ENCODE data around the gene GBP6.
"Not testable (repeated sequence)": the region's sequence is repeated elsewhere in the genome, so short reads cannot be mapped to it uniquely, and the experiment has no call there.

Gene GBP6

GRCh38 chr1:89363638-89364536 lies at the start of gene GBP6:
Gene GBP6 (plus strand): TSS chr1:89364059. CDS start chr1:89368552, 4,493 bp downstream.
- DNase-seq: no peak

GRCh38 chr1:89322402-89322801 lies 41.5 kb upstream of the GBP6 start:
- no peak for DNase-seq

- DNase-seq: no peak
Measured at GRCh38 chr1:89331890-89332289, 32.0 kb upstream of the GBP6 start.

GRCh38 chr1:89332461-89332860 lies 31.4 kb upstream of the GBP6 start:
- no peak for DNase-seq

GRCh38 chr1:89335486-89335885 lies 28.4 kb upstream of the GBP6 start:
- no peak for DNase-seq

- DNase-seq: no peak
Measured at GRCh38 chr1:89337903-89338302, 26.0 kb upstream of the GBP6 start.

- no peak for DNase-seq
Measured at GRCh38 chr1:89339039-89339438, 24.8 kb upstream of the GBP6 start.

GRCh38 chr1:89345479-89345878 lies 18.4 kb upstream of the GBP6 start:
- DNase-seq: not testable (repeated sequence)

- no peak for DNase-seq
Measured at GRCh38 chr1:89347296-89347695, 16.6 kb upstream of the GBP6 start.

- DNase-seq: no peak
Measured at GRCh38 chr1:89350298-89350697, 13.6 kb upstream of the GBP6 start.

- no peak for DNase-seq
Measured at GRCh38 chr1:89351597-89352311, 12.1 kb upstream of the GBP6 start.

- DNase-seq: no peak
Measured at GRCh38 chr1:89352421-89352820, 11.4 kb upstream of the GBP6 start.

GRCh38 chr1:89354205-89354604 lies 9.7 kb upstream of the GBP6 start:
- DNase-seq: no peak

- DNase-seq: no peak
Measured at GRCh38 chr1:89355056-89355455, 8.8 kb upstream of the GBP6 start.

- peak; percentile 28 for DNase-seq
Measured at GRCh38 chr1:89356658-89357400, 7.0 kb upstream of the GBP6 start.

- peak; percentile 87 for DNase-seq
Measured at GRCh38 chr1:89358287-89358893, 5.5 kb upstream of the GBP6 start.

GRCh38 chr1:89360716-89361115 lies 3.1 kb upstream of the GBP6 start:
- no peak for DNase-seq

- DNase-seq: no peak
Measured at GRCh38 chr1:89361681-89362080, 2.2 kb upstream of the GBP6 start.

GRCh38 chr1:89363196-89363595 lies 663 bp upstream of the GBP6 start:
- DNase-seq: no peak

GRCh38 chr1:89364954-89365550 lies 1.2 kb downstream of the GBP6 start:
- no peak for DNase-seq

GRCh38 chr1:89367221-89367620 lies 3.4 kb downstream of the GBP6 start:
- DNase-seq: no peak

GRCh38 chr1:89369331-89369730 lies 5.5 kb downstream of the GBP6 start:
- DNase-seq: no peak

GRCh38 chr1:89373810-89374209 lies 10.0 kb downstream of the GBP6 start:
- not testable (repeated sequence) for DNase-seq

Measured in NCI-H510A treated with DMSO at 0.1 percent for 48 hours (cell line).